GM10266 (cell line): ENCODE data around the gene CTU2.
"Not testable (repeated sequence)": the region's sequence is repeated elsewhere in the genome, so short reads cannot be mapped to it uniquely, and the experiment has no call there.

Source experiments
- DNase-seq: peaks from one replicate; pipeline ENCODE4 v3.0.0; 2012; ENCODE audit errors: extremely low spot score
- CTCF ChIP-seq: IDR thresholded peaks from 2 replicates; pipeline ENCODE4 v1.5.1; 2012; ENCODE audit warnings: mild to moderate bottlenecking, low read depth; ENCODE audit not compliant: control insufficient read depth, insufficient read depth; ENCODE audit errors: missing control alignments

The CTU2 gene

DNA sequence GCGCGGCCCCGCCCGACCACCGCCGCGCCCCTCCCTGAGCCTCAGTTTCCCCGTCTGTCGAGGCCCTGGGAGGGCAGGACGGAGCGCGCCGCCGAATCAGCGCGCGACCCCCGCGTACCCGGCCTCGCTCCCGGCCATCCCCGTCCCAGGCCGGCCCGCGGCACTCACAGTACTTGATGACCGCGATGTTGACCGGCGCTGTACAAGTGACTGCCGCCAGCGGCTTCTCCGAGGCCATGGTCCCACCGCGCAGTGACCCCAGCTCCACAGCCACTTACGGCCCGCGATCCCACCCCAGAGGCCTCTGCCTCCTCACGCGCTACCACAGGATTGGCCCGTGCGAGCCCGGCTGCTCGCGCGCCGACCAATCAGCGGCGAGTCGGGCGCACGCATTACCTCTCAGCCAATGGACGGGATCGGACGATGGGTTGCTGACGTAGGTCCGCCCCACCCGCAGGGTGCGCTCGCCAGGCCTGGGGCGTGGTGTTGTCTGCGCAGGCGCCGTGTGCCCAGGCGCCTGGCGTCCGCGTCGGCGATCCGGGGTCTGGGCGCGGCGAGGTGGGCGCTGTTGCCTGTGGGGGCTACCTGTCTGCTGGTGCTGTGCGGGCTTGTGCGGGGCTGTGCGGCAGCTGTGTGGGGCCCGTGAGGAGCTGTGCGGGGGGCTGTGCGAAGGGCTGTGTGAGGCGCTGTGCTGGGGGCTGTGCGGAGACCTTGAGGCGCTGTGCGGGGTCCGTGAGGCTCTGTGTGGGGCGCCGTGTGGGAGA, 43.3 kb upstream of the CTU2 start, which contains the start of gene MVD:
Gene MVD, minus strand, starts transcription at position 249 of the 764 bp plus-strand sequence. Its CDS starts 11 bp downstream, at position 238.
- DNase-seq = peak; percentile 100
- TF ChIP-seq CTCF = no peak

- no peak for TF ChIP-seq CTCF
- DNase-seq = no peak
Measured at GRCh38 chr16:88665148-88665547, 41.2 kb upstream of the CTU2 start.

DNA sequence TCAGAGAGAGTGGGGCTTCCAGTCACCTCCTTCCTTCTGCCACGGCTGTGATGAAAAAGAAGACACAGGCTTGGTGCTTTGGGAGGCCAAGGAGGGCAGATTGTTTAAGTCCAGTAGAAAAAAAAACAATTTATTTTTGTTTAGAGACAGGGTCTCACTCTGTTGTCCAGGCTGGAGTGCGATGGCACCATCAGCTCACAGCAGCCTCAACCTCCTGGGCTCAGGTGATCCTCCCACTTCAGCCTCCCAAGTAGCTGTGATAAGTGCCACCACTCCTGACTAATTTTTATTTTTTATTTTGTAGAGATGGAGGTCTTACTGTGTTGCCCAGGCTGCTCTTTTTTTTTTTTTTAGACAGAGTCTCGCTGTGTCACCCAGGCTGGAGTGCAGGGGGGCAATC, 40.7 kb upstream of the CTU2 start:
- no peak for DNase-seq
- no peak for TF ChIP-seq CTCF

DNA sequence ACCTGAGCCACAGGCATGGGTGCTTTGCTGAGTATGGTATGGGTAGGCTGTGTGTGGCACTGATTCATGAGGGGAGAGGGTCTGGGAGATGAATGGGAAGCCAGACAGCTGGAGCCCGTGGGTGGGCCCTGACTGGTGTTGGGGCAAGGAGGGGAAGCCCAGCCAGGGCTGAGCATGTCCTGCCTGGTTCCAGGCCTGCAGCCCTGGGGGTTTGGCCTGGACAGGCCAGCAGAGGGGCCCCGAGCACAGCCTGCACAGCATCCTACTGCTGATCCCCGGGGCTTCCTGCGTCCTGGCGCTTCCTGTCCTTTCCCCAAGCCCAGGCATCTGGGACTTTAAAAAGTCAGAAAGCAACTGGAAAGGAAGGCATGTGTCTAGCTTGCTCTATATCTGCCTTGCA, 38.8 kb upstream of the CTU2 start:
- TF ChIP-seq CTCF = no peak
- no peak for DNase-seq

GRCh38 chr16:88669493-88669892, 36.8 kb upstream of the CTU2 start:
- DNase-seq = not testable (repeated sequence)

- no peak for DNase-seq
- no peak for TF ChIP-seq CTCF
Measured at GRCh38 chr16:88669980-88670379, 36.3 kb upstream of the CTU2 start.

DNA sequence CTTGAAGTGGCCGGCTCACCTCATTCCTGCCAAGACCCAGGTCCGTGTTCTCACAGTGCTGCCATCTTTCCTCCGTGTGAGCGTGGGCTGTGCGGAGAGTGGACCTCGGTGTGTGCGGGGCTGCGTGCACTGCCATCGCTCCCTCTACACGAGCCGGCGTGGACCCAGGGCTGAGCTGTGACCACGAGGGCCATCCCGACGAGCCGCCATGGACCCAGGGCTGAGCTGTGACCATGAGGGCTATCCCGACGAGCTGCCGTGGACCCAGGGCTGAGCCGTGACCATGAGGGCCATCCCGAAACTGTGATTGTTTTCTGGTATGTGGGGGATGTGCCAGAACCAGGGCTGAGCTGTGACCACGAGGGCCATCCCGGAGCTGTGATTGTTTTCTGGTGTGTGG, 34.5 kb upstream of the CTU2 start:
- no peak for TF ChIP-seq CTCF
- DNase-seq = no peak

GRCh38 chr16:88672776-88673175, 33.5 kb upstream of the CTU2 start:
- DNase-seq = no peak

More at GRCh38 chr16:88672776-88673175, 33.5 kb upstream of the CTU2 start:
- TF ChIP-seq CTCF = no peak
